ENCODE measurements around the gene GCSAM. TPM values are rescaled to one million over a fixed set of nuclear protein-coding genes. Genes with fewer than 3 reads are reported as not detected.

GCSAM gene
- total RNA-seq, 1 donor from 2014 or later = not detected

DNA sequence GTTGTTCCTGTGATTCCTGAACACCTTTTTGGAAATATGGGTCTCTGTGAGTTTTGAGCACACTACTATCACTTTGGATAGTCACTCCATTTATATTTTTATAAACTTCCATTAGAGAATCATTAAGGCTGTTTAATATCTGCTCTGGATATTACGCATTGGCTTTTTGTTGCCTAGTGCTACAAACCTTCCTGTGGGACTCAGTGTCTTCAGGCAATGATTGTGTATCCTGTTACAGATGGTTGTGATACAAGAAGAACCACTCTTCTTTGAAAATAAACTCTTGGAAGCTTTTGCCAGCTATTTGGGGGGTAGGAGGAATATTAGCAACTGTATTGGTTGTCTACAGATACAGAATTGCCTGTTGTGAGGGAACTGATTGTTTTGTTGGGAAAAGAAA lies 15.6 kb downstream of the GCSAM start:
- H3K27me3 ChIP-seq = no peaks in the 10 kb centered on the region
- peaks cover 3 to 14% of the 10 kb centered on the region in 2 donors for H3K36me3 ChIP-seq
- H3K27ac ChIP-seq = no peak overlapping the region
- H3K4me1 ChIP-seq = no peaks in the 10 kb centered on the region
- no peak overlapping the region for H3K4me3 ChIP-seq
- DNase-seq (ENCODE audit: low spot score in 2 of 2) = no peak
- TF ChIP-seq, protein P1, sequence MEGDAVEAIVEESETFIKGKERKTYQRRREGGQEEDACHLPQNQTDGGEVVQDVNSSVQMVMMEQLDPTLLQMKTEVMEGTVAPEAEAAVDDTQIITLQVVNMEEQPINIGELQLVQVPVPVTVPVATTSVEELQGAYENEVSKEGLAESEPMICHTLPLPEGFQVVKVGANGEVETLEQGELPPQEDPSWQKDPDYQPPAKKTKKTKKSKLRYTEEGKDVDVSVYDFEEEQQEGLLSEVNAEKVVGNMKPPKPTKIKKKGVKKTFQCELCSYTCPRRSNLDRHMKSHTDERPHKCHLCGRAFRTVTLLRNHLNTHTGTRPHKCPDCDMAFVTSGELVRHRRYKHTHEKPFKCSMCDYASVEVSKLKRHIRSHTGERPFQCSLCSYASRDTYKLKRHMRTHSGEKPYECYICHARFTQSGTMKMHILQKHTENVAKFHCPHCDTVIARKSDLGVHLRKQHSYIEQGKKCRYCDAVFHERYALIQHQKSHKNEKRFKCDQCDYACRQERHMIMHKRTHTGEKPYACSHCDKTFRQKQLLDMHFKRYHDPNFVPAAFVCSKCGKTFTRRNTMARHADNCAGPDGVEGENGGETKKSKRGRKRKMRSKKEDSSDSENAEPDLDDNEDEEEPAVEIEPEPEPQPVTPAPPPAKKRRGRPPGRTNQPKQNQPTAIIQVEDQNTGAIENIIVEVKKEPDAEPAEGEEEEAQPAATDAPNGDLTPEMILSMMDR (IDR thresholded peaks at IDR 0.05) = no peak
- intact Hi-C loops (cut with DNase I) = no loop called here
- no peaks in the 10 kb centered on the region for H3K9me3 ChIP-seq

DNA sequence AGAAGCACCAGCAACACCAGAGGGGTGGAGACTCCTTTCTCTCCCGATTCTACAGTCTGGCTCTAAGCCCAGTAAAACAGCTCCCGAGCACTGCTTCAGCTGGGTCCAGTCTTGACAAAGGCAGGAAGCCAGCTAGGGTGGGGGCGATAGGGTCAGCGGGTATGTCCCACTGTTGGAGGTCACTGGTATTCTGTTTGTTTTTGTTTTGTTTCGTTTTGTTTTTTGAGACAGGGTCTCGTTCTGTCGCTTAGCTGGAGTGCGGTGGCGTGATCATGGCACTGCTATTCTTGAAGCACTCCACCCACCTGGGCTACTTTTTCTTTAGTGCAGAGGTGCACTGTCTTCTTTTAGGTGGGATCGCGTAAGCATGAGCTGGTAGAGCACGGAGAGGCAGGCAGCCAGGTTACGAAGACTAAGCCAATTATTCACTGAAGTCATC lies 16.3 kb downstream of the GCSAM start:
- Histone ChIP-seq H3K4me1 (no peaks in the 10 kb centered on the region), H3K27me3 (no peaks in the 10 kb centered on the region), H3K36me3 (peaks cover 3 to 14% of the 10 kb centered on the region in 2 donors), H3K4me3 (no peak overlapping the region), H3K9me3 (no peaks in the 10 kb centered on the region), H3K27ac (no peak overlapping the region)
- TF ChIP-seq, protein P1 (IDR thresholded peaks at IDR 0.05) = no peak
- intact Hi-C loops (cut with DNase I) = no loop called here
- DNase-seq (ENCODE audit: low spot score in 2 of 2) = no peak

DNA sequence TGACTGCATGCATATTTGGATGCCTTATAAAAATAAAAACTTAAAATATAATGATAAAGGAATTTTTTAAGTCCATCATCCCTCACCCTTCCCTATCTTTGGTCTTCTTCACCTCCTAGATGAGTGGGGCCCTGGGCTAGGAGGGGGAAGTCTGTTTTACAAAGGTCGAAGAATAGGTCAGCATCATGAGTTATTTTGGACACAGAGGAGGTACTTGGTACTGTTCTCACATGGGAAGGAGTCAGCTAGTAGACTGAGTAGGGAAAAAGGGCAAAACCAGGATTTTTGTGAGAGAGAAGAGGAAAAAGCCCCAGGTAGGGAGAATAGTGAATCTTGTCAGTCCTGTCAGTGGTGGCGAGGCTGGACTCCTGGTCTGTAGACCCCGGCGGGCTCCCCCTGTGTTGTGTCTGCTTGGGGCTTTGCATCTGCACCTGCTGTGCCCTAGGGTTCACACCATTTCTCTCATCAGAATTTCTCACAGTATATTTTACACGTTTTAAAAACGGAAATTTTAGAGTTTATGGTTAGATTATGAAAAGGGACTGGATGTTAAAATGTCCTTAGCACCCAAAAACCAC lies 17.2 kb downstream of the GCSAM start:
- intact Hi-C loops (cut with DNase I) = no loop called here
- TF ChIP-seq, protein P1 (IDR thresholded peaks at IDR 0.05) = no peak
- Histone ChIP-seq H3K4me1 (no peaks in the 10 kb centered on the region), H3K36me3 (peaks cover 3 to 20% of the 10 kb centered on the region in 2 donors), H3K27ac (no peak overlapping the region), H3K9me3 (no peaks in the 10 kb centered on the region), H3K27me3 (no peaks in the 10 kb centered on the region), H3K4me3 (no peak overlapping the region)
- DNase-seq (ENCODE audit: low spot score in 2 of 2) = no peak

DNA sequence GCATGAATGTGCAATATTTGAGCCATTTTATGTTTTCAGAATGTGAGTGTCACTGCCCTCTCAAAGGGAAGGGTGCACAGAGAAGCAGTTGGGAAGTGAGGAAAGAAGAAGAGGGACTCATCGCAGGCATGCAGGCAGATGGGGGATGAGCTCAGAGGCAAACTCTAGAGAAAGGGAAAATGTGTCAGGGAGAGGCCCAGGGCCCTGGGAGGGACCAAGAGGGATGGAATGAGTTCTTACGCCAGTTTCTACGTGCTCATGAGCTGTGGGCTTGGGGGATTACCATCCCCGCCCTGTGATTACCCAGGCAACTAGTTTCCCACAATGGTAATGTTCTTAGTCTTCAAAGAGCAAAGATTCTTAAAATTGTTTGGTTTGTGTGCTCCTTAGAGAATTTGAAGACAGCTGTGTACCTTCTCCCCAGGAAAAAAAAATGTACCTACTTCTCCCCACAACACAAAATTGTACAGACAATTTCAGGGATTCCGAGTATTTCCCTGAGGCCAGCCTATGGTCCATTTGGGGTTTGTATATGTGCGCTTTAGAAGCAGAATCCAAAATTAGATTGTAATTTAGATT lies 17.8 kb downstream of the GCSAM start:
- H3K4me1 ChIP-seq = no peaks in the 10 kb centered on the region
- H3K27me3 ChIP-seq = no peaks in the 10 kb centered on the region
- H3K4me3 ChIP-seq = no peak overlapping the region
- no peak for DNase-seq (ENCODE audit: low spot score in 2 of 2)
- TF ChIP-seq, protein P1 (IDR thresholded peaks at IDR 0.05) = no peak
- peaks cover 3 to 20% of the 10 kb centered on the region in 2 donors for H3K36me3 ChIP-seq
- intact Hi-C loops (cut with DNase I) = no loop called here
- H3K27ac ChIP-seq = no peak overlapping the region
- H3K9me3 ChIP-seq = no peaks in the 10 kb centered on the region

DNA sequence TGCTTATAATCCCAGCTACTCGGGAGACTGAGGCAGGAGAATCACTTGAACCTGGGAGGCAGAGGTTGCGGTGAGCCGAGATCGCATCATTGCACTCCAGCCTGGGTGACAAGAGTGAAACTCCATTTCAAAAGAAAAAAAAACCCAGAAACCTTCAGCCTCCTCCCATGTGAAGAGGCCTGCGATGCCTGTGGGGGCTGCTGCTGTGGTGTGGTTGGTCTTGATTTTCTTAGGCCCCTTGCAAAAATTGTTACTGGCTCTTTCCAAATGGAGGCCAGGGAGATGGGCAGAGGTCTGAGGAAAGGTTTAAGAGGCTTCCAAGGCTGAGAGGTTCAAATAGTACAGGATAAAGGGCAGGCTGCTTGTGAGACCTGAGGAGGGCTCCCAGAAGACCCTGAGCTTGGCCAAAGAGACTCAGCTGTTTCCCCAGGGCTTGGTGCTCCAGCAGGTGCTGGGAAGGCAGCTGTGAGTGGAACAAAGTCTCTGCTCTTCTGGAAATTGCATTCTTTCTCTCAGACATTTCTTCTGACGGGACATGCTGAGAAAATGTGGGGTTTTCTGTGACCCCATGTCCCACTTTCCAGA lies 18.4 kb downstream of the GCSAM start:
- TF ChIP-seq, protein P1 (IDR thresholded peaks at IDR 0.05) = no peak
- intact Hi-C loops (cut with DNase I) = no loop called here
- no peaks in the 10 kb centered on the region for H3K4me1 ChIP-seq

More for the DNA sequence above, 18.4 kb downstream of the GCSAM start:
- Histone ChIP-seq H3K27me3 (no peaks in the 10 kb centered on the region), H3K36me3 (peaks cover 3 to 20% of the 10 kb centered on the region in 2 donors), H3K4me3 (no peak overlapping the region), H3K9me3 (no peaks in the 10 kb centered on the region), H3K27ac (no peak overlapping the region)
- DNase-seq (ENCODE audit: low spot score in 2 of 2) = no peak

All from ascending aorta (tissue), 2 donors.